Peyer's patch (tissue), 4 donors: Measurements from ENCODE around the gene GSTA1. TPM values are rescaled to one million over a fixed set of nuclear protein-coding genes. Genes with fewer than 3 reads are reported as not detected.
"Not testable (repeated sequence)": the region's sequence is repeated elsewhere in the genome, so short reads cannot be mapped to it uniquely, and the experiment has no call there.

Experiments
- DNase-seq, 3 donors: peaks; one replicate each; pipeline ENCODE4 v3.0.0-alpha.2; 2017 to 2019
- H3K27ac ChIP-seq, 4 donors: fragments of 200-600 bp; sonication (generic); one replicate each; pipeline ENCODE4 v1.5.1; 2016 to 2019
- H3K27me3 ChIP-seq, 2 donors: fragments of 200-600 bp; sonication (generic); one replicate each; pipeline ENCODE4 v1.5.1; 2019
- H3K36me3 ChIP-seq, 3 donors: fragments of 200-600 bp; sonication (generic); one replicate each; pipeline ENCODE4 v1.5.1; 2016 to 2019
- H3K4me1 ChIP-seq, 4 donors: fragments of 200-600 bp; sonication (generic); one replicate each; pipeline ENCODE4 v1.5.1; 2016 to 2019
- H3K4me3 ChIP-seq, 4 donors: fragments of 200-600 bp; sonication (generic); 1 replicate in 3 of 4; 2 replicates in 1 of 4; pipeline ENCODE4 v1.5.1; 2016 to 2019; ENCODE audit warnings: mild to moderate bottlenecking in 1 of 4
- H3K9me3 ChIP-seq, 4 donors: fragments of 200-600 bp; sonication (generic); one replicate each; pipeline ENCODE4 v1.5.1; 2016 to 2019; ENCODE audit warnings: mild to moderate bottlenecking in 1 of 4
- CTCF ChIP-seq, 6 experiments: fragments of 450-650 bp in 4 of 6; fragments of 200-600 bp in 2 of 6; sonication (generic) in 1 of 6; IDR thresholded peaks; one replicate each; pipeline ENCODE4 v1.5.1; 2017 to 2019; ENCODE audit warnings: antibody characterized with exemption in 6 of 6, mild to moderate bottlenecking in 3 of 6, moderate library complexity in 1 of 6
- POLR2A ChIP-seq, 2 donors: fragments of 450-650 bp; IDR thresholded peaks; one replicate each; pipeline ENCODE4 v1.5.1; 2017; ENCODE audit warnings: antibody characterized with exemption in 2 of 2, mild to moderate bottlenecking in 2 of 2, moderate library complexity in 2 of 2
- total RNA-seq, 4 donors: library from RNA; depleted of rRNA; stranded (reverse); fragments of >200 nt; gene quantifications; one replicate each; pipeline ENCODE4 v1.1.0, GENCODE V29; 2016

The GSTA1 gene
- total RNA-seq, 4 donors from 2014 or later: 222 to 1,400 (median 545) TPM

- peak; percentile 30 to 84 (median 67) for DNase-seq
- Histone ChIP-seq H3K27ac (no peak overlapping the region), H3K4me1 (no peaks in the 10 kb centered on the region), H3K36me3 (no peaks in the 10 kb centered on the region), H3K9me3 (no peaks in the 10 kb centered on the region), H3K4me3 (no peak overlapping the region), H3K27me3 (no peaks in the 10 kb centered on the region)
- TF ChIP-seq CTCF (IDR thresholded peaks at IDR 0.05) (peak in 5 of 6 experiments; percentile 31 to 83 (median 73)), POLR2A (IDR thresholded peaks at IDR 0.05) (no peak)
Measured at GRCh38 chr6:52839124-52840055, 35.8 kb upstream of the GSTA1 start.

- TF ChIP-seq POLR2A (IDR thresholded peaks at IDR 0.05): no peak
- TF ChIP-seq CTCF (IDR thresholded peaks at IDR 0.05): no peak
- H3K4me3 ChIP-seq: no peak overlapping the region
- no peaks in the 10 kb centered on the region for H3K9me3 ChIP-seq
- H3K36me3 ChIP-seq: no peaks in the 10 kb centered on the region
- no peak for DNase-seq
- no peaks in the 10 kb centered on the region for H3K4me1 ChIP-seq
- no peak overlapping the region for H3K27ac ChIP-seq
- no peaks in the 10 kb centered on the region for H3K27me3 ChIP-seq
Measured at GRCh38 chr6:52834481-52834880, 30.9 kb upstream of the GSTA1 start.

GRCh38 chr6:52830869-52831268 is 27.3 kb upstream of the GSTA1 start:
- not testable (repeated sequence) for H3K27me3 ChIP-seq, H3K27ac ChIP-seq, H3K4me3 ChIP-seq, H3K36me3 ChIP-seq, DNase-seq, H3K9me3 ChIP-seq, H3K4me1 ChIP-seq

GRCh38 chr6:52829046-52829817 is 25.6 kb upstream of the GSTA1 start:
- no peaks in the 10 kb centered on the region for H3K4me1 ChIP-seq
- H3K9me3 ChIP-seq: peaks cover 0 to 8% (median 0%) of the 10 kb centered on the region in 4 donors
- H3K4me3 ChIP-seq: no peak overlapping the region
- TF ChIP-seq CTCF (IDR thresholded peaks at IDR 0.05): no peak
- TF ChIP-seq POLR2A (IDR thresholded peaks at IDR 0.05): no peak
- DNase-seq: no peak
- H3K27ac ChIP-seq: no peak overlapping the region
- no peaks in the 10 kb centered on the region for H3K36me3 ChIP-seq
- H3K27me3 ChIP-seq: no peaks in the 10 kb centered on the region

GRCh38 chr6:52828621-52829020 is 25.0 kb upstream of the GSTA1 start:
- H3K27me3 ChIP-seq, H3K9me3 ChIP-seq, H3K36me3 ChIP-seq, H3K27ac ChIP-seq, DNase-seq, H3K4me1 ChIP-seq, H3K4me3 ChIP-seq: not testable (repeated sequence)

GRCh38 chr6:52827073-52827783 is 23.6 kb upstream of the GSTA1 start:
- H3K9me3 ChIP-seq, H3K27ac ChIP-seq, H3K27me3 ChIP-seq, DNase-seq, H3K36me3 ChIP-seq, H3K4me3 ChIP-seq, H3K4me1 ChIP-seq: not testable (repeated sequence)

GRCh38 chr6:52826513-52826912 is 22.9 kb upstream of the GSTA1 start:
- TF ChIP-seq CTCF (IDR thresholded peaks at IDR 0.05) (no peak), POLR2A (IDR thresholded peaks at IDR 0.05) (no peak)
- H3K27ac ChIP-seq: no peak overlapping the region
- no peak overlapping the region for H3K4me3 ChIP-seq
- H3K36me3 ChIP-seq: no peaks in the 10 kb centered on the region
- peaks cover 0 to 8% (median 0%) of the 10 kb centered on the region in 4 donors for H3K9me3 ChIP-seq
- no peaks in the 10 kb centered on the region for H3K4me1 ChIP-seq
- no peaks in the 10 kb centered on the region for H3K27me3 ChIP-seq
- no peak for DNase-seq

GRCh38 chr6:52825900-52826459 is 22.4 kb upstream of the GSTA1 start:
- not testable (repeated sequence) for H3K9me3 ChIP-seq, H3K27ac ChIP-seq, H3K4me3 ChIP-seq, DNase-seq, H3K4me1 ChIP-seq, H3K27me3 ChIP-seq, H3K36me3 ChIP-seq

GRCh38 chr6:52825270-52825793 is 21.7 kb upstream of the GSTA1 start:
- H3K4me3 ChIP-seq, DNase-seq, H3K36me3 ChIP-seq, H3K4me1 ChIP-seq, H3K27ac ChIP-seq, H3K9me3 ChIP-seq, H3K27me3 ChIP-seq: not testable (repeated sequence)
